HG03095 (cell line): ENCODE data around the gene ATP1A2.
"Not testable (repeated sequence)": the region's sequence is repeated elsewhere in the genome, so short reads cannot be mapped to it uniquely, and the experiment has no call there.

Experiments
- ATAC-seq: cut with Tn5 transposase; IDR thresholded peaks from one replicate; pipeline ENCODE4 v1.9.1; 2021; ENCODE audit warnings: moderate library complexity; ENCODE audit not compliant: unreplicated experiment

The ATP1A2 gene

DNA sequence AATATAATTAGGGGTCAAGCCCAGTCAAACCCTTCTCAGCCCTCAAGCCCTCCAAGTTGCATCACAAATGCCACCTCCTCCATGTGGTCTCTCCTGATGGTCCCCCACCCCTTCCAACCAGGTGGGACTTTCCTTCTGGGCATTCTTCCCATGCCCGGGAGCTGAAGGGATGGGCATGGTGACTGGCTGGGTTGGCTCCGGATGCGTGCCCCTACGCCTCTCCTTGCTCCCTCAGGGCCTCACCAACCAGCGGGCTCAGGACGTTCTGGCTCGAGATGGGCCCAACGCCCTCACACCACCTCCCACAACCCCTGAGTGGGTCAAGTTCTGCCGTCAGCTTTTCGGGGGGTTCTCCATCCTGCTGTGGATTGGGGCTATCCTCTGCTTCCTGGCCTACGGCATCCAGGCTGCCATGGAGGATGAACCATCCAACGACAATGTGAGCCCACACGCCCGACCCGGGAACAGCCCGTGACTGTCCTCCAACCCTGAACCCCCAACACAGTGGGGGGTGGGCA, 7.5 kb downstream of the ATP1A2 start:
- ATAC-seq, result no peak

DNA sequence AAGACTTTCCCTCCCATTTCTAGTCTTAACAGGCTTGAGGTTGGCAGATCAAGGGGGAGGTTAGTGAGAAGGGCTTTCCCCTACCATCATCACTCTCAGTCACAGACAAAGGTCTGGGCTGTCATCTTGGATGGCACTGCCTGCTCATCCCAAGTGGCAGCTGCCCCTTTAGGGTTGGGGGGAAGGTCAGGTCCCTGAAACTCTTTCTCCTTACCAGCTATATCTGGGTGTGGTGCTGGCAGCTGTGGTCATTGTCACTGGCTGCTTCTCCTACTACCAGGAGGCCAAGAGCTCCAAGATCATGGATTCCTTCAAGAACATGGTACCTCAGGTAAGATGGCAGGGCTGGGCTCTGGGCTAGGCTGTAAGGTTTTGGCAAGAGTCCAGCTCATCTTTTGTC, 8.2 kb downstream of the ATP1A2 start:
- ATAC-seq, result no peak

DNA sequence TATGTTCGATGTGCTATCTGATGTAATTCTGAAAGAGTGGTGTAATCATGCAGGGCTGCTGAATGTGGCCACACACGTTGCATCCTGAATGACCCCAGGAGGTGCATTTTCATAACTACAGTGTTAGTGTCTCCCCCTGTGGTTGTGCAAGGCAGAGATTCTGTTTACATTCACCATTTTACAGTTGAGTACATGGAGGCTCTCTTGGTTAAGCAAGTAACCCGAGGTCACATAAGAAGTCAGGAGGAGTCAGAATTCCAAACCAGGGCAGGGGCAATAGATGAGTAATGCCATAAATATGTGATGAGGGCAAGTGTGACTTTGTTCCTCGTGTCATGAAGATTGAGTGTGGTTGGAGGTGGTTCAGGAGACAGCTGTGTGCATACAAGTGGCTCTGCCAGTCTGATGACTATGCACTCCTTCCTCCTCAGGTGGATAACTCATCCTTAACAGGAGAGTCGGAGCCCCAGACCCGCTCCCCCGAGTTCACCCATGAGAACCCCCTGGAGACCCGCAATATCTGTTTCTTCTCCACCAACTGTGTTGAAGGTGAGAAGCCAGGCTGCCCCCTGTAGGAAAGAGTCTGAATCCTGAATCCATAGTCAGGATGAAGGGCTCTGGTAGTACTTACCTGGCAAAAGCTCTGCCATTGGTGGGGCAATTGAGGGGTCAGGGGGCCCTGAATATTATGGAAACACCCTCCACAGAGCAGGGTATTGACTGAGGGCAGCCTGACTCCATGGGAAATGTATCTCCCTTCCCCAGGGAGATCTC, 9.3 kb downstream of the ATP1A2 start:
- ATAC-seq, result no peak

DNA sequence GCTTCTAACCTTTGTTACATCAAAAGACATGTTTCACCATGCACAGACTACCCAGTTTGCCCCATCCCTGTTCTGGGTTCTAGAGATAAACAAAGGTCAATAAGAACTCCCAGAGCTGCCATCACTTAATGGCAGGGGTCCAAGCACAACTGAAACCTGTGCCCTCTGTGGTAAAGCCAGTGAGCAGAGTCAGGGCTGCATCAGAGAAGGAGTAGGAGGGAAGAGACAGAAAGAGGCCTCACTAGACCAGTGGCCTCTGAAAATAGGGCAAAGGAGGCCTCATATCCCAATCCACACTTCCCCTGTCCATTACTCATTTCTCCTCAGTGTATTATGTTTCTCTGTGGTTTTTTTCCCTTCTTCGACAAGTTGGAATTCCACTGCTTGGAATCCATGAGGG, 10.2 kb downstream of the ATP1A2 start:
- no peak for ATAC-seq

DNA sequence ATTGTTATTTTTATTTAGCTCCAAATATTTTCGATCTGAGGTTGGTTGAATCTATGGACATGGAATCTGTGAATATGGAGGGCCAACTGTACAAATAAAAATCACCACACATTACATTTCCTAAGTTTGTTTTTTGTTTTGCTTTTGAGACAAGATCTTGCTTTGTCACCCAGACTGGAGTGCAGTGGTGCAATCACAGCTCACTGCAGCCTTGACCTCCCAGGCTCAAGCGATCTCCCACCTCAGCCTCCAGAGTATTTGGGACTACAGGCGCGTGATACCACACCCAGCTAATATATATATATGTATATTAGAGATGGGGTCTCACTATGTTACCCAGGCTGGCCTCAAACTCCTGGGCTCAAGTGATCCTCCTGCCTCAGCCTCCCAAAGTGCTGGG, 10.8 kb downstream of the ATP1A2 start:
- not testable (repeated sequence) for ATAC-seq

DNA sequence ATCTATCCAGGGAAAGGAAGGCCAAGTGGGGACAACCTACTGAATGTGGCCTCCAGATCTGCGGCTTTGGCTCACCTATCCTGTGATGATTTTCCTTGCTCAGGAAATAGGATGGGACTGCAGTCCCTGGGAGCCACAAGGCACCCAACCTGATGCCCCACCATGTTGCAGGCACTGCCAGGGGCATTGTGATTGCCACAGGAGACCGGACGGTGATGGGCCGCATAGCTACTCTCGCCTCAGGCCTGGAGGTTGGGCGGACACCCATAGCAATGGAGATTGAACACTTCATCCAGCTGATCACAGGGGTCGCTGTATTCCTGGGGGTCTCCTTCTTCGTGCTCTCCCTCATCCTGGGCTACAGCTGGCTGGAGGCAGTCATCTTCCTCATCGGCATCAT, 11.8 kb downstream of the ATP1A2 start:
- ATAC-seq, result no peak

DNA sequence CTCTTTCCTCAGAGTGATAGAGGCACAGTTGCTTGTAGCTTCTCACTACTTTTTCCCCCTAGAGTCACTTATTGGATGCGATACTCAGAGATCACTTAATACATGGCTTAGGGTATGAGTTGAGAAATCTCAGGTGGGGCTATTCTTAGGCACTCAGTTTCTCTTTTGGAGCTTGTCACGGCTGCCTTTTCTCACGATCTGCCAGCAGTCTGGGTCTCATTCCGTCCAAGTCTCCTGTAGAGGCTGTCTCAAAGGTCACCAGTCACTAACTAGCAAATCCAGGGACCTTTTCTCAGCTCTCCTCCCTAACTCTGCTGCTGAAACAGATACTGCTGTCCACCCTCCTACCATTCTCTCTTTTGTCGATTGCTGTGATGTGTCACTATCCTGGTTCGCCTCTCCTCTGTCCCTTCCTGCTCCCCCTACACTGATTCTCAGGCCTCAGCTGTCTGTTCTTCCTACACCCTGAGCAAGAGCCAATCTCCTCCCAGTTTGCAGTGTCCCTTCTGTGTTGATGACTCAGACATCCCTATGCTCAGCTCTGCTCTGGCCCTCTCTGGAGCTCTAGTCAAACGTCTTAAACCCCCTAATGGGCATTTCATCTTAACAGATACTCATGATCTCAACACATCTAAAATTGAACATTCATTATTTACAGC, 12.4 kb downstream of the ATP1A2 start:
- ATAC-seq, result no peak

DNA sequence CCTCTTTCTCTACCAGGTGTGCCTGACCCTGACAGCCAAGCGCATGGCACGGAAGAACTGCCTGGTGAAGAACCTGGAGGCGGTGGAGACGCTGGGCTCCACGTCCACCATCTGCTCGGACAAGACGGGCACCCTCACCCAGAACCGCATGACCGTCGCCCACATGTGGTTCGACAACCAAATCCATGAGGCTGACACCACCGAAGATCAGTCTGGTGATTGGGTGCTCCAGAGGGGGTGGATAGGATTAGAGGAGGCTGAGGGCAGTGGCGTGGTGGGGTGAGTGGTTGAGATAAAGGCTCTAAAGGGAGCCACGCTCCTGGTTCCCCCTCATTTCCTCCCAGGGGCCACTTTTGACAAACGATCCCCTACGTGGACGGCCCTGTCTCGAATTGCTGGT, 13.1 kb downstream of the ATP1A2 start:
- ATAC-seq, result no peak

DNA sequence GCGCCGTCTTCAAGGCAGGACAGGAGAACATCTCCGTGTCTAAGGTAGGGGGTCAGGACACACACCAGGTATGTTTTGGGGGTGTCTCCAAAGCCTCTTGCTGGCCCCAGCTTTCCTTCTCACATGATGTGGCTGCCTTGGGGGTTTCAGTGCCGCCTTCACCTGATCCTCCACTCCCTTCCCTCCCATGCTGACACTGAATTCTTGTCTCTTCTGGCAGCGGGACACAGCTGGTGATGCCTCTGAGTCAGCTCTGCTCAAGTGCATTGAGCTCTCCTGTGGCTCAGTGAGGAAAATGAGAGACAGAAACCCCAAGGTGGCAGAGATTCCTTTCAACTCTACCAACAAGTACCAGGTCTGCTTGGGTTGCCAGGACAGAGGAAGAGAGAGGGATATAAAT, 13.5 kb downstream of the ATP1A2 start:
- ATAC-seq, result no peak

DNA sequence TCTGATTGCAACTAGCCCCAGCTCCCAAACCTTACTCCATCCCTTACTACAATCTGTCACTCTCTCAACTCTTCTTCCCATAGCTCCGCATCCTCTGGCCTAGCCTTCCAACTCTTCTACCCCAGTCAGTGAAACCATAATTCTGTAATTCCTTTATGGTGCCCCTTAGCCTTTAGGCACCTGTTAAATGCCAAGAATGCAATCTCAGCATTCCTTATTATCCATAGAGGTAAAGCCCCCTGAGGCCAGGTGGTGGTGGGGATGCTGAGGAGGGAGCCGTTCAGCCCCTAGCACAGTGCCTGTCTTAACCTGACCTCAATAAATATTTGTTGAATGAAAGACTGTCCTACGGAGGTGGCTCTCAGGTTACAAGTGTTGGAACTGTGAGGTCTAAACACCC, 14.0 kb downstream of the ATP1A2 start:
- ATAC-seq, result no peak

DNA sequence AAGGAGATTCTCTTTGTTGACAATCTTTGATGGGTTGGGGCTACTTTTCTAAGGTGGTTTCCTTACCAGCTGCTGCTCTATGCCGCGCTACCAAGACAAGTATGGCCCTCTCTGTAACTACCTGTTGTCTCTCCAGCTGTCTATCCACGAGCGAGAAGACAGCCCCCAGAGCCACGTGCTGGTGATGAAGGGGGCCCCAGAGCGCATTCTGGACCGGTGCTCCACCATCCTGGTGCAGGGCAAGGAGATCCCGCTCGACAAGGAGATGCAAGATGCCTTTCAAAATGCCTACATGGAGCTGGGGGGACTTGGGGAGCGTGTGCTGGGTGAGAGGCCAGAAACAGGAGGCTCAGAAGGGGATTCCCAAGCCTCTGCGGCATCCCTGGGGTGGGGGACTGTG, 14.4 kb downstream of the ATP1A2 start:
- ATAC-seq, result no peak

DNA sequence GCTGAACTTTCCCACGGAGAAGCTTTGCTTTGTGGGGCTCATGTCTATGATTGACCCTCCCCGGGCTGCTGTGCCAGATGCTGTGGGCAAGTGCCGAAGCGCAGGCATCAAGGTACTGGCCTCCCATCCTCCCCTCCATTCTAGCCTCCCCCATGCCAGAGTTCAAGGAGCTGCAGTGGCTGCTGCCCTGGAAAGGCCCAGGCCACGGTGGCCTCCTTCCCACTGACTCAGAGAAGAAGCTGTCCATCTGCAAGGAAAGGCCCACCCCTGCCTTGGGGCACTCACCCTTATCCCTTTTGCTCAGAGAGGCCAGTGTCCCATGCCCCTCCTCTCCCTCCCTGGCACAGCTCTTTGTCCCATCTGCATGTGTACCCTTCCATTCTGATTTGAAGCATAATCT, 14.9 kb downstream of the ATP1A2 start:
- no peak for ATAC-seq

DNA sequence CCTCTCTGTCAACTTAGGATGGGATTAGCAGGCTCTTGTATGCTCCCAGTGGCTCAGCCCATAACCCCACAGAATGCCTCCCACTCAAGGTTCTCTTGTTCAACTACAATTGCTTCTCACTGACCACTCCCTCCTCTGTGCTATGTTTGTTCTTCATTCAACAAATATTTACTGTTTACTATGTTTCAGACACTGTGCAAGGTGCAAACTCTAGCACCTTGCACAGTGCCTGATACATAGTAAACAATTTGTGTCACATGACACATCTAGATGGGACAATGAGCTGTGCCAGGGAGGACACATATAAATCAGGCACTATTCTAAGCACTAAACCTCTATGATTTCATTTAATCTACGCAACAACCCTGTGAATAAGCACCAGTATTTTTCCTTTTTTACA, 15.4 kb downstream of the ATP1A2 start:
- ATAC-seq, result no peak

DNA sequence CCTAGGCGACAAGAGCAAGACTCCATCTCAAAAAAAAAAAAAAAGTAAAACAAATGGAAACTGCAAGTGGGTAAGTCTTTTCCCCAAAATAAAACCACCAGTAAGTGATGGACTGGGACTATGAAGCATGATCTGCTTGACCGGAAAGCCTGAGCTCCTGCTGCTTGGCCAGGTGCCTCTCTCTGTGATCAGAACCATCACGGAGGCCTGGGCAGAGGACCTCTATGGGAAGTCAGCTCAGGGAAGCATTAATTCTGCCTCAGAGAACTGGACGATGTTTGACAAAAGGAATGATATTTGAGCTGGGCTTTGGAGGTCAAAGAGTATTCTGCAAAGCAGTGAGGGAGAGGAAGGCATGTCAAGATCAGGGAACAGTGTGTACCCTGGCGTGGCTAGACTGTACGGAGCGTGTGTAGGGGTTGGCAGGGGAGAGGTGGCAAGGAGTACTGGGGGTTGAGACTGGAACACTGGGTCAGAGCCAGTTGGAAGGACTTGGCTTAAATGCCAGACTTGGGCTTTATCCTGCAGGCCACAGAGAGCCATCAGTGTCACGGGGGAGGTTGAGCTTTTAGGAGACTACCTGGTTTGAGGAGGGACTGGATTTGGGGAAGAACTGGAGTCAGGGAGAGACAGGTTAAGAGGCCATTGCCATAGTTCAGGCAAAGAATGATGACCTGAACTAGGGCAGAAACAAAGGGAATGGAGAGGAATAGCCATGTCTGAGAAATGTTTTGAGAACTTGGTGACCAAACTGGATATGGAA, 16.4 kb downstream of the ATP1A2 start:
- no peak for ATAC-seq

DNA sequence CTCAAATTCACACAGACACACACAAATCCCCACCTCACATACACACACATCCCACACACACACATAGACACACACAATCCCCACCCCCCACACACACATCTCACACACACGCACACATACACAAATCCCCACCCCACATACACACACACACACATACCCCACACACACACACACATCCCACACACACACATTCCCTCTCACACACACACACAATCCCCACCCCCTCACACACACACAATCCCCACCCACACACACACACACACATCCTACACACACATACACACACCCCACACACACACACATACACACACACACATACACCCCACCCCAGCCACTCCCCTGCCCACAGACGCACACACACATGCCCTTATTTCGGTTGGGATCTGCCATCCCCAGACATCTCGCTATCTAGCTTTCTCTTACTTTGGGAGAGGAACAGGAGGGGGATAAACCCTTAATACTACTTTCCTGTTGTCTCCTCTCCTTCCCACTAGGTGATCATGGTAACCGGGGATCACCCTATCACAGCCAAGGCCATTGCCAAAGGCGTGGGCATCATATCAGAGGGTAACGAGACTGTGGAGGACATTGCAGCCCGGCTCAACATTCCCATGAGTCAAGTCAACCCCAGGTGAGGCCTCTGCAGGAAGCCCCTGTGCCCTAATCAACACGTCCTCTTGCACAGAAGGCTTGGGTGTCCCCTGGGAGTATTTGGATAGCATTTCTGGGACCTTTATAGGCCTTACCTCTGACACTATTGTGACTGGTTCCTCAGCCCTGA, 18.6 kb downstream of the ATP1A2 start:
- ATAC-seq, result no peak

DNA sequence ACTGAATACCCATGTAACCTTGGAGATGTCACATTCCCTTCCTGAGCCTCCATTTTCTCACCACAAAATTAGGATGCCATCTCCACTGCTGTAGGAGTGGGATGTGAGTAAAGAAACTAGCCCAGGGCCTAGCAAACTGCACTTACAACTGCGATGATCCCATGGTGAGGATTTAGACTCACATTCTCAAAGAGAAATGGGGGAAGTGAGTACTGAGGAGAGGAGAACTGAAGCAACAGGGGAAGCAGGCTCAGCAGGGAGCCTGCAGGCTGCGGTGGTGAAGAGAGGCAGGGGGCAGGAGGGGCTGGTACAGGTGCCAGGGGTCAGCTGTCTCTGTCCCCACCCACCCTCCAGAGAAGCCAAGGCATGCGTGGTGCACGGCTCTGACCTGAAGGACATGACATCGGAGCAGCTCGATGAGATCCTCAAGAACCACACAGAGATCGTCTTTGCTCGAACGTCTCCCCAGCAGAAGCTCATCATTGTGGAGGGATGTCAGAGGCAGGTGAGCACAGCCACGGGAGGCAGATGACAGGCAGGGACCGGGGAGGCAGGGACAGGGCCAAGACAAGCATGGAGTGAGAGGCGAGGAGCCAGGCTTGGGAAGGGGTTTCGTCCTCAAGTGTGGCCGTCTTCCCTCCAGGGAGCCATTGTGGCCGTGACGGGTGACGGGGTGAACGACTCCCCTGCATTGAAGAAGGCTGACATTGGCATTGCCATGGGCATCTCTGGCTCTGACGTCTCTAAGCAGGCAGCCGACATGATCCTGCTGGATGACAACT, 19.4 kb downstream of the ATP1A2 start:
- no peak for ATAC-seq

DNA sequence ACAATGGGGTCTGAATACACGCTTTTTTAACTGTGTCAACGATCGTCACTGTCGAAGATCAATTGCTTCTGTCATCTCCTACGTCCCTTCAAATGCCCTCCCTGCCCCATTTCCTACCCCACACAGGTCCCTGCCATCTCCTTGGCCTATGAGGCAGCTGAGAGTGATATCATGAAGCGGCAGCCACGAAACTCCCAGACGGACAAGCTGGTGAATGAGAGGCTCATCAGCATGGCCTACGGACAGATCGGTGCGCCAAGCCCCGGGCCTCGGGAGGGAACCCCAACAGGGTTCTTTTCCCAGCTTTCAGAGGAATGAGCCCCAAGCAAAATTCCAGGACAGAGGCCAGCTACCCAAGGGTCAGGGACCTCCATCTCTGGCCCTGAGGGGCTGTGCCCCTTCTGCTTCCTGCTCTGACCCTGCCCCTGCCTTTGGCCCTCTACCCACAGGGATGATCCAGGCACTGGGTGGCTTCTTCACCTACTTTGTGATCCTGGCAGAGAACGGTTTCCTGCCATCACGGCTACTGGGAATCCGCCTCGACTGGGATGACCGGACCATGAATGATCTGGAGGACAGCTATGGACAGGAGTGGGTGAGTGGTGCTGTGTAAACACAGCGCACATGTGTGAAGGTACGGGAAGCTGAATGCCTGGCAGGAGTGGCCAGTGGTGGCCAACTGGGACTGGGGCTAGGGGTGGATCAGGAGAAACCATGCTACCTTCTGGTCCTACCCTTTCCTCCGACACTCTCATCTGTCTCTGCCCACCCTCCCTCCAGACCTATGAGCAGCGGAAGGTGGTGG, 20.8 kb downstream of the ATP1A2 start:
- no peak for ATAC-seq

DNA sequence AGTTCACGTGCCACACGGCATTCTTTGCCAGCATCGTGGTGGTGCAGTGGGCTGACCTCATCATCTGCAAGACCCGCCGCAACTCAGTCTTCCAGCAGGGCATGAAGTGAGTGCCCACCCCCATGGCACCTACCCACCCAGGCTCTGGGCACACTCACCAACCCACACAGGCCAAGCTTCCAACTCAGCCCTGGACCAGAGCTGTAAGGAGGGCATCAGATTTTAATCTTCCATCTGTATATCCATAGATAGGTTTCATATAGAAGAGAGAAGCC, 21.3 kb downstream of the ATP1A2 start:
- no peak for ATAC-seq

DNA sequence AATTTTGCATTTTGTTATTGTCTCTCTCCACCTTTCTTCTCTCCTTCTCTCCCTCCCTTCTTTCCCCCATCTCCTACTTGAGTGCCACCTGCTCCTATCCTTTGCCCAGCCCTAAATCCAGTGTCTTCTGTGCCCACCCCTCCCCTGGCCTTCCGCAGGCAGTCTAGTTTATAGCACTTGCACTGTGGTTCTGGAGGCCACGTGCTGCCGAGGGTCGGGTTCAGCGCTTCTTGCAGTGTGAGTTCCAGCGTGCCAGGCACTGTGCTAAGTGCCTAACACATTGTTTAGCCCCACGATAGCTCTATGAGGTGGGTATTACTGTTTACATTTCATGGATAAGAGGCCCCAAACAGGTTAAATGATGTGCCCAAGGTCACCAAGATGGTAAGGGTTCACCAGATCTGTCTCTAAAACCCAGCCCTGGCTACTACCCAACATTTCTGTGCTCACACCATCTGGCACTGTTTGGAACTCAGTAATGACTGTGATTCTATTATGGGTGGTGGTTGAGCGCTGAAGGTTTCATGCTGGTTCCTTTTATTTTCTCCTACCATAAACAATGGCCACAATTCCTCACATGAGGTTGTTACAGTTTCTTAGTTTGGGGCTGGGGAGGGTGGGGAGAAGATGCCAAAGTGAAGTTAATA, 21.8 kb downstream of the ATP1A2 start:
- ATAC-seq, result no peak
